ENCODE data around the gene NBPF1. TPM values are rescaled to one million over a fixed set of nuclear protein-coding genes. Genes with fewer than 3 reads are reported as not detected.
"Not testable (repeated sequence)": the region's sequence is repeated elsewhere in the genome, so short reads cannot be mapped to it uniquely, and the experiment has no call there.

NBPF1 gene
- total RNA-seq, 1 donor from 2014 or later: 58.9 TPM

- not testable (repeated sequence) for DNase-seq (ENCODE audit: low spot score); H3K27ac Mint-ChIP-seq (ENCODE audit: unreplicated experiment); H3K4me1 Mint-ChIP-seq (ENCODE audit: low read depth); H3K9me3 Mint-ChIP-seq (ENCODE audit: low read depth); H3K4me3 Mint-ChIP-seq (ENCODE audit: unreplicated experiment); H3K36me3 Mint-ChIP-seq (ENCODE audit: low read depth)
- peaks cover 14% of the 10 kb centered on the region for H3K27me3 Mint-ChIP-seq (ENCODE audit: low read depth)
Observed at GRCh38 chr1:16535898-16536297, 77.5 kb downstream of the NBPF1 start.

DNA sequence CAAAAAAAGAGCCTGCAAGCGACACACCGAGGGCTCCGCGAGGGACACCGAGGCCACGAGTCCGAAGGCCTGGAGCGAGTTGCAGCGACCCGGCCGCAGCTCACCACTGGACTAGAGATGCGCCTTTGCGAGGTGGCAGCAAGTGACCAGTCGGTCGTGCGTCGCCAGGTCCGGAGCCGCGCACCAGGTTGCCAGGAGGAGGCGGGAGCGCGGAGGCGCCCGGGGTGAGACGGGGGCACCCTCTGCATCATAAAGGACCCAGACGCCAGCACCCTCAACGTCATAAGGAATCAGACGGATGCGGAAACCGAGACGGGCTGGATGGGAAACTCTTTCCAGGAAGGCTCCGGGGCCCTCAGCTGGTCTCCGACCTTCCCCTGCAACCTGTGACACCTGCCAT, 77.9 kb downstream of the NBPF1 start:
- H3K9me3 Mint-ChIP-seq (ENCODE audit: low read depth); H3K27ac Mint-ChIP-seq (ENCODE audit: unreplicated experiment); H3K4me1 Mint-ChIP-seq (ENCODE audit: low read depth); DNase-seq (ENCODE audit: low spot score); H3K36me3 Mint-ChIP-seq (ENCODE audit: low read depth): not testable (repeated sequence)
- Mint-ChIP-seq H3K27me3 (ENCODE audit: low read depth) (peaks cover 13% of the 10 kb centered on the region), H3K4me3 (ENCODE audit: unreplicated experiment) (peak overlapping the region; percentile 67)
- TF ChIP-seq, protein P1, sequence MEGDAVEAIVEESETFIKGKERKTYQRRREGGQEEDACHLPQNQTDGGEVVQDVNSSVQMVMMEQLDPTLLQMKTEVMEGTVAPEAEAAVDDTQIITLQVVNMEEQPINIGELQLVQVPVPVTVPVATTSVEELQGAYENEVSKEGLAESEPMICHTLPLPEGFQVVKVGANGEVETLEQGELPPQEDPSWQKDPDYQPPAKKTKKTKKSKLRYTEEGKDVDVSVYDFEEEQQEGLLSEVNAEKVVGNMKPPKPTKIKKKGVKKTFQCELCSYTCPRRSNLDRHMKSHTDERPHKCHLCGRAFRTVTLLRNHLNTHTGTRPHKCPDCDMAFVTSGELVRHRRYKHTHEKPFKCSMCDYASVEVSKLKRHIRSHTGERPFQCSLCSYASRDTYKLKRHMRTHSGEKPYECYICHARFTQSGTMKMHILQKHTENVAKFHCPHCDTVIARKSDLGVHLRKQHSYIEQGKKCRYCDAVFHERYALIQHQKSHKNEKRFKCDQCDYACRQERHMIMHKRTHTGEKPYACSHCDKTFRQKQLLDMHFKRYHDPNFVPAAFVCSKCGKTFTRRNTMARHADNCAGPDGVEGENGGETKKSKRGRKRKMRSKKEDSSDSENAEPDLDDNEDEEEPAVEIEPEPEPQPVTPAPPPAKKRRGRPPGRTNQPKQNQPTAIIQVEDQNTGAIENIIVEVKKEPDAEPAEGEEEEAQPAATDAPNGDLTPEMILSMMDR (IDR thresholded peaks at IDR 0.05): peak; percentile 10

DNA sequence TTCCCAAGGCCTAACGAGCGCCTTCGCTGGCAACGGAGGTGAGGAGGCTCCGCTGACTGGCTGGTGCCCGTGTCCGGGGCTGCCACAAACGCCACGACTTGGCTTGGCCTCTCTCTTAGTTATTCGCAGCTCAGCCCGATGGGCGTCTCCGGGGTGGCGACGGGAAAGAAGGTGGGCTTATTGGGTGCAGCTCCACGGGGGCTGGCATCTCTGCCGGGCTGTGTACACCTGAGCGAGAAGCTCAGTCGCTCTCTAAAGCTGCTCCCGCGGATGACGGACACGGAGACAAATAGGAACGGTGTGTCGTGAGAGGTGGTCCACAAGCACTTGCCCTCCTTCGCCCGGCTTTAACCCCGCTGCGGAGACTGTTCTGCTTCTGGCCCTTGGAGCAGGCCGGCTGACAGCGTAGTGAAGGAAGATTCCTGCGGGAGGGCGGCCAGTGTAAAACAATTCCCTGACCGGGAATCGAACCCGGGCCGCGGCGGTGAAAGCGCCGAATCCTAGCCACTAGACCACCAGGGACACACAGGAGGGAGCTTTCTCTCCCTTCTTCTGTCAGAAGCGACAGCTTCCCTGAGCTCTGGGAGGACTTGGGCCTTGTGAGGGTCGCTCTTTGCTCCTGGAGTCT, 78.4 kb downstream of the NBPF1 start:
- H3K27ac Mint-ChIP-seq (ENCODE audit: unreplicated experiment): peak overlapping the region; percentile 74
- not testable (repeated sequence) for H3K9me3 Mint-ChIP-seq (ENCODE audit: low read depth); H3K4me1 Mint-ChIP-seq (ENCODE audit: low read depth); H3K36me3 Mint-ChIP-seq (ENCODE audit: low read depth); H3K27me3 Mint-ChIP-seq (ENCODE audit: low read depth)
- peak overlapping the region; percentile 67 for H3K4me3 Mint-ChIP-seq (ENCODE audit: unreplicated experiment)
- peak; percentile 86 for DNase-seq (ENCODE audit: low spot score)

- not testable (repeated sequence) for H3K4me1 Mint-ChIP-seq (ENCODE audit: low read depth); H3K36me3 Mint-ChIP-seq (ENCODE audit: low read depth); DNase-seq (ENCODE audit: low spot score); H3K27me3 Mint-ChIP-seq (ENCODE audit: low read depth); H3K9me3 Mint-ChIP-seq (ENCODE audit: low read depth); H3K27ac Mint-ChIP-seq (ENCODE audit: unreplicated experiment)
- TF ChIP-seq, protein P1 (IDR thresholded peaks at IDR 0.05): peak; percentile 14
- peak overlapping the region; percentile 67 for H3K4me3 Mint-ChIP-seq (ENCODE audit: unreplicated experiment)
Observed at GRCh38 chr1:16534239-16534828, 79.0 kb downstream of the NBPF1 start.

DNA sequence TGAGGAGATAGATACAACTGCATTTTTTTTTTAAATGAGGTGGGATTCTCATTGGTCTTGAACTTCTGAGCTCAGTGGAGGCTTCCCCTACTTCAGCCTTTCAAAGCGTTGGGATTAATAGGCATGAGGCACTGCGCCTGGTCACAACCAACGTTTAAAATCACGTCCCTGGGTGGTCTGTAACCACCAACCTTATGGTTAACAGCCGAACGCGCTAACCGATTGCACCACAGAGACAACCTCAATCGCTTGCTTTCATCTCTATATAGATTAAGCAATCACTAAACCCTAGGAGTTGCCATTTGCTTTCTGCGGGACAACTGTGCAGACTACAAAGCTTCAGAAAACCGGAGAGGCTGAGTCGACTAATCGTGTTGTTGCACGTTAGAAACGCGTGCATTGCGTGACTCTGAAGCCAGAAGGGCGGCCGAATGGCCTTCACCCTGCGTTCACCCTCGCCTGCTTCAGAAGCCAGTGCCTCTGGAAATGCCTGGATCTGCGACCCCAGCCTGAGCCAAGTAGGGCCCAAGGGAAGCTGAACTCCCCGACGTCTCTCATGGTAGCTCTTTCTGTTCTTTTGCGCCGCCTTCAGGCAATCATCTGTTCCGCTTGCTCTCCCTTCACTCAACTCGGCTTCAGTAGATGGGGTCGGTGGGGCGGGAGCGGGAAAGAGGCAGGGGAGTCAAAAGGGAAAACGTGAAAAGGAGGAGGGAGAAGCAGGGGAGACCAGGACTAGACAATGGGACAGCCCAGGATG, 81.0 kb downstream of the NBPF1 start:
- not testable (repeated sequence) for H3K4me3 Mint-ChIP-seq (ENCODE audit: unreplicated experiment); H3K27ac Mint-ChIP-seq (ENCODE audit: unreplicated experiment); DNase-seq (ENCODE audit: low spot score); H3K9me3 Mint-ChIP-seq (ENCODE audit: low read depth); H3K36me3 Mint-ChIP-seq (ENCODE audit: low read depth); H3K4me1 Mint-ChIP-seq (ENCODE audit: low read depth)
- H3K27me3 Mint-ChIP-seq (ENCODE audit: low read depth): peaks cover 12% of the 10 kb centered on the region
- TF ChIP-seq, protein P1 (IDR thresholded peaks at IDR 0.05): peak; percentile 41

DNA sequence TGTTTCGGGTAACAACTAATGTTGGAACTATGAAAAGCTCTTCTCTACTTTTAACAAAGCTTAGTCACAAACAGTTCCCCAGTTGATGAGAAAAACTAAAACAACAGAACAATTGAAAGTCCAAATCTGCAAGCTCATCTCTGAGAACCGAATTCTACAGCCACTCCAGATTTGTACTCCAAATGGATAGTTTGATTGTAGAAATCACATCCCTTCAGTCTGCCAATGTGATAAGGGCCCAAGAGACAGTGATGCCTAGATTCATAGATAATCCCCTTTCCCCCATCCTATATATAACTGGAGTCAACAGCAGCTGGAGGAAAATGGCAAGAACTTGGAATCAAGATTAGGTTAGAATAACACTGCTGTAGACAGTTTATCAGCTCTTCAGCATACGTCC, 85.0 kb downstream of the NBPF1 start:
- H3K9me3 Mint-ChIP-seq (ENCODE audit: low read depth); H3K4me3 Mint-ChIP-seq (ENCODE audit: unreplicated experiment); H3K27ac Mint-ChIP-seq (ENCODE audit: unreplicated experiment); H3K4me1 Mint-ChIP-seq (ENCODE audit: low read depth); H3K36me3 Mint-ChIP-seq (ENCODE audit: low read depth); DNase-seq (ENCODE audit: low spot score): not testable (repeated sequence)
- H3K27me3 Mint-ChIP-seq (ENCODE audit: low read depth): peaks cover 17% of the 10 kb centered on the region

GRCh38 chr1:16525769-16526168, 87.6 kb downstream of the NBPF1 start:
- not testable (repeated sequence) for H3K27ac Mint-ChIP-seq (ENCODE audit: unreplicated experiment); H3K9me3 Mint-ChIP-seq (ENCODE audit: low read depth); H3K36me3 Mint-ChIP-seq (ENCODE audit: low read depth); H3K4me1 Mint-ChIP-seq (ENCODE audit: low read depth); H3K4me3 Mint-ChIP-seq (ENCODE audit: unreplicated experiment); DNase-seq (ENCODE audit: low spot score)
- H3K27me3 Mint-ChIP-seq (ENCODE audit: low read depth): peaks cover 19% of the 10 kb centered on the region

- peaks cover 39% of the 10 kb centered on the region for H3K27me3 Mint-ChIP-seq (ENCODE audit: low read depth)
- not testable (repeated sequence) for DNase-seq (ENCODE audit: low spot score); H3K4me3 Mint-ChIP-seq (ENCODE audit: unreplicated experiment); H3K27ac Mint-ChIP-seq (ENCODE audit: unreplicated experiment); H3K4me1 Mint-ChIP-seq (ENCODE audit: low read depth); H3K36me3 Mint-ChIP-seq (ENCODE audit: low read depth); H3K9me3 Mint-ChIP-seq (ENCODE audit: low read depth)
Observed at GRCh38 chr1:16521679-16522078, 91.7 kb downstream of the NBPF1 start.
